Fibroblast of peridontal ligament (primary cell): Measurements from ENCODE around the gene DNAJC17.
A peak's percentile ranks its signal among the peaks of the same experiment; 100 is the strongest.

Experiments used
- DNase-seq: peaks from one replicate; pipeline ENCODE4 v3.0.0-alpha.2; 2010; ENCODE audit errors: extremely low read depth

DNAJC17 gene

GRCh38 chr15:40766906-40767837 lies 40.1 kb downstream of the DNAJC17 start:
- no peak for DNase-seq

GRCh38 chr15:40766194-40766815 lies 41.0 kb downstream of the DNAJC17 start:
- DNase-seq, result no peak

- no peak for DNase-seq
These were observed 42.6 kb downstream of the DNAJC17 start for GRCh38 chr15:40764629-40765103.

GRCh38 chr15:40763801-40764628 lies 43.3 kb downstream of the DNAJC17 start, which contains the start of gene GCHFR:
Gene GCHFR, plus strand, starts transcription at chr15:40764068. Its CDS starts 113 bp downstream, at chr15:40764181.
- peak; percentile 35 for DNase-seq

- no peak for DNase-seq
These were observed 44.1 kb downstream of the DNAJC17 start for GRCh38 chr15:40762919-40763800.

- no peak for DNase-seq
These were observed 47.3 kb downstream of the DNAJC17 start for GRCh38 chr15:40759961-40760360.

- no peak for DNase-seq
These were observed 50.3 kb downstream of the DNAJC17 start for GRCh38 chr15:40756938-40757337.

GRCh38 chr15:40755812-40756208 lies 51.5 kb downstream of the DNAJC17 start:
- no peak for DNase-seq

GRCh38 chr15:40754883-40755811 lies 52.1 kb downstream of the DNAJC17 start, which contains the start of gene RMDN3:
Gene RMDN3, minus strand, starts transcription at chr15:40755254. Its CDS starts 471 bp downstream, at chr15:40754783.
- DNase-seq, result peak; percentile 86

GRCh38 chr15:40754574-40754882 lies 52.7 kb downstream of the DNAJC17 start:
- peak; percentile 6 for DNase-seq

GRCh38 chr15:40751745-40752144 lies 55.5 kb downstream of the DNAJC17 start:
- no peak for DNase-seq

GRCh38 chr15:40750885-40751284 lies 56.4 kb downstream of the DNAJC17 start:
- no peak for DNase-seq

GRCh38 chr15:40749151-40749630 lies 58.1 kb downstream of the DNAJC17 start:
- no peak for DNase-seq

GRCh38 chr15:40747685-40748631 lies 59.3 kb downstream of the DNAJC17 start:
- DNase-seq, result no peak

- DNase-seq, result peak; percentile 51
These were observed 60.3 kb downstream of the DNAJC17 start for GRCh38 chr15:40746916-40747418.

- DNase-seq, result no peak
These were observed 62.5 kb downstream of the DNAJC17 start for GRCh38 chr15:40744815-40745152.

GRCh38 chr15:40743921-40744814 lies 63.1 kb downstream of the DNAJC17 start:
- DNase-seq, result peak; percentile 67
